GM13977 (cell line): Measurements from ENCODE around the gene AMPD1.

ENCODE experiments used
- DNase-seq: peaks from one replicate; pipeline ENCODE4 v3.0.0; 2012; ENCODE audit warnings: low spot score
- CTCF ChIP-seq: IDR thresholded peaks from 2 replicates; pipeline ENCODE4 v1.5.1; 2012; ENCODE audit warnings: mild to moderate bottlenecking, control low read depth; ENCODE audit not compliant: insufficient read depth; ENCODE audit errors: extremely low read depth, missing control alignments
- in situ Hi-C: fragments of 300-500 bp; cut with MboI; formaldehyde crosslinking; loops from one replicate; pipeline ENCODE4 v1.12.0; 2022; ENCODE audit warnings: low sequenced_read_pairs, low pct_unique_long_range_greater_than_20kb, mixed read lengths, inconsistent platforms; ENCODE audit not compliant: unreplicated experiment

The AMPD1 gene

GRCh38 chr1:114668373-114668772, 27.0 kb downstream of the AMPD1 start:
- in situ Hi-C loops, result no loop called here
- no peak for TF ChIP-seq CTCF
- no peak for DNase-seq

- no peak for TF ChIP-seq CTCF
- in situ Hi-C loops, result no loop called here
- no peak for DNase-seq
These were observed 28.4 kb downstream of the AMPD1 start for GRCh38 chr1:114666954-114667353.

GRCh38 chr1:114660238-114660637, 35.1 kb downstream of the AMPD1 start:
- TF ChIP-seq CTCF, result no peak
- in situ Hi-C loops, result no loop called here

GRCh38 chr1:114651893-114652292, 43.5 kb downstream of the AMPD1 start:
- DNase-seq, result no peak
- no peak for TF ChIP-seq CTCF
- in situ Hi-C loops, result no loop called here

More at GRCh38 chr1:114660238-114660637, 35.1 kb downstream of the AMPD1 start:
- no peak for DNase-seq

GRCh38 chr1:114648503-114648902, 46.8 kb downstream of the AMPD1 start:
- in situ Hi-C loops, result no loop called here
- DNase-seq, result no peak
- TF ChIP-seq CTCF, result no peak

GRCh38 chr1:114641377-114641776, 54.0 kb downstream of the AMPD1 start:
- TF ChIP-seq CTCF, result no peak
- DNase-seq, result no peak
- in situ Hi-C loops, result no loop called here

GRCh38 chr1:114638910-114639309, 56.4 kb downstream of the AMPD1 start:
- in situ Hi-C loops, result no loop called here
- TF ChIP-seq CTCF, result no peak
- no peak for DNase-seq
